Right kidney (tissue), 1 donor: ENCODE data around the gene RALGAPA2.
"Not testable (repeated sequence)": the region's sequence is repeated elsewhere in the genome, so short reads cannot be mapped to it uniquely, and the experiment has no call there.

Experiments
- DNase-seq: peaks from one replicate; pipeline ENCODE4 v3.0.0-alpha.2; 2016

The RALGAPA2 gene

GRCh38 chr20:20571068-20571780 lies 141.2 kb downstream of the RALGAPA2 start:
- no peak for DNase-seq

DNA sequence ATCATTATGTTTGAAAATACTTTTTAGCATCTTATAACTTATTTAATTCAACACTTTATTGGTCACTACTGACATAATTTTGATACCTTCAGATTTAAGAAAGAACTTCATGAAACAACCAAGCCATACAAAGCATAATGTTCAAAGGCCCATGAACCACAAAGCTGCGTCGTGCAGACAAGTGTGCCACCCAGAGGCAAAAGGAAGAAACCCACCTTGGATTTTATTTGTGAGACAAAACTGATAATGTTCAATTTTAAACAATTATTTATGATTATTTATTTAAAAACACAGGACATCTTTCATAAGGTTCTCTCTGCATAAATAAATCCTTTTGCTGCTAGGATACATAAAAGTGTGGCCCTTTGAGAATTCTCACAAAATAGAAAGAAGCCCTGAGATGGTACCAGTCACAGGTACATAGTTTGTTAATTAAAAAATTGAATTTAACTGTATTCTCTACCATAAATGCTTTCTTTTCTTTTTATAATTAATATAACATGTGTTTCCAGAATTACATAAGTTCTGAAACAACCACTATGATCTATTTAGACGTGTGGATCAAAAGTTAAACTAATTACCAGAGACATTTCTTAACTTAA lies 143.7 kb downstream of the RALGAPA2 start:
- DNase-seq = no peak

- DNase-seq = no peak
These were observed 144.7 kb downstream of the RALGAPA2 start for GRCh38 chr20:20567712-20568111.

DNA sequence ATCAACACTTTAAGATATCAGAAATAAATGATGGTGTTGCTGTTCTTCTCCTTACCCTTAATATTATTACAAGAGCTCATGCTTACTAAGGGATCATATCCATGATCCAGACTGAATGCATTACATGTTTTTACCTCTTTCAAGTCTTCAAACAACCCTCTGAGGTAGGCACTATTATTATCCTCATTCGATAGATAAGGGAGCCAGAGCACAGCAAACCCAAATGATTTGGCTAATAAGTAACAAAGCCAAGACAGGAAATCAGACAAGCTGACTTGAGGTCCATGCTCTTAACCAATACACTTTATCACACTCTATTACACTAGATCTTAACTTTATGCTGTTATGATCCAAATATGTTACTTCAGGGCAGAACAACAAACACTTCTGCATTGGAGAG lies 145.9 kb downstream of the RALGAPA2 start:
- no peak for DNase-seq

DNA sequence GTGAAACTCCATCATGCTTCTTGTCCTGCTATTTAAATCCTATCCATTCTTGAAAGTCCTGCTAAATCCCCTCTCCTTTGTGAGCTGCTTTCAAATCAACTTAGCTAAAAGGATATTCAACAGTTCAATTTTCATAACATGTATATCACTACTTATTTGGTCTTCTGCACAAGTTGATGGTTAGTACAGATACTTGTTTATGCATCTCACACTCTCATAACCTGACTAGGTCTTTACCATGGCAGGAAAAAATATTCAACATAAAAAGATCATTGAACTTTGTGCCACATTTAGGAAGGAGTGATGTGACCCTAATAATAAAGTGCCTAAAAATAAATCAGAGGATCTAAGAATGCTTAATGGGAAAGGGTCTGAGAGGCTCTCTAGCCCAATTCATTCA lies 148.2 kb downstream of the RALGAPA2 start:
- no peak for DNase-seq

- DNase-seq = no peak
These were observed 149.9 kb downstream of the RALGAPA2 start for GRCh38 chr20:20562507-20562906.

- DNase-seq = no peak
These were observed 150.6 kb downstream of the RALGAPA2 start for GRCh38 chr20:20561841-20562240.

DNA sequence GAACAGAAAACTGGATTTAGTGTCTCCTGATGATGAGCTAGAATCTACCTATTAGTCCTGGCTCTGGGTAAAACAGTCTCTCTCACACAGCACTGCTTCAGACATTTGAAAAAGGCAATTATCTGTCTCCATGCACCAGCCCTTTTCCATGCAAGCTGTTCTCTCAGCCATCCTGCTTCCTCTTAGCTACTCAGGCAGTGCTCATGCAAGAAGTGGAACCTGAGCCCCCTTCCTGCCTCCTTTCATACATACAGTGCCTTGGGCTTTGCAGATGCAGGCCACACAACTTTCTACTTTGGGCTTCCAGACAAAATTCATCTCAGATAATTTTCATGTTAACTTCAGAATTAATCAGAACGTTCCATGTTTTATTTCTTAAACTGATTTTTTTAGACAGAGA lies 151.3 kb downstream of the RALGAPA2 start:
- no peak for DNase-seq

GRCh38 chr20:20557406-20557805 lies 155.0 kb downstream of the RALGAPA2 start:
- no peak for DNase-seq

DNA sequence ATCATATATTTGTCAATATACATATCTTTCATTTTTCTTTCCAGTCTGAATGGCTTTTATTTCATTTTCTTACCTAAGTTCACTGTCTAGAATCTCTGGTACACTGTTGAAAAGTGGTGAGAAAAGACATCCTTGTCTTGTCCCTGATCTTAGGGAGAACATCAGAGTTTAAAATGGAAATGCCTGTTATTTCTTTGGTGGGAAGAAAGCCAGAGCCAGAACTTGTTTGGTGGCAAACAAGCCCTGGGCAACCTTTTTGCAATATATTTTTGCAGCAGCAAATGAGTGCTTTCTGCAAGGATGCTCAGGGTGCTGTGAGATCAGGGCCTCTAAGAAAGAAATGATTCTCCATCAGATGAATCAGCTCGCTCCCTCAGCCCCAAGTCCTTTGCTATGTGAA lies 156.6 kb downstream of the RALGAPA2 start:
- no peak for DNase-seq

DNA sequence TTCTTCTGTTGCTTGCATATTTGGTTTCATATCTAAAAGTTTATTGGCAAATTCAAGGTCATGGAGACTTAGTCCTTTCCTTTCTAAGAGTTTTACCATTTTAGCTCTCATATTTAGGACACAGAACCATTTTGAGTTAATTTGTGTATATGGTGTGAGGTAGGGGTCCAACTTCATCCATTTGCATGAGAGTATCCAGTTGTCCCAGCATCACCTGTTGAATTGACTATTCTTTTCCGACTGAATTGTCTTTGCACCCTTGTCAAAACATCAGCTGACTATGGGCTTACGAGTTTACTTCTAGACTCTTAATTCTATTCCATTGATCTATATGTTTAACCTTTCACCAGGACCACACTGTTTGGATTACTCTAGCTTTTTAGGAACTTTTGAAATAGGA lies 157.5 kb downstream of the RALGAPA2 start:
- no peak for DNase-seq

DNA sequence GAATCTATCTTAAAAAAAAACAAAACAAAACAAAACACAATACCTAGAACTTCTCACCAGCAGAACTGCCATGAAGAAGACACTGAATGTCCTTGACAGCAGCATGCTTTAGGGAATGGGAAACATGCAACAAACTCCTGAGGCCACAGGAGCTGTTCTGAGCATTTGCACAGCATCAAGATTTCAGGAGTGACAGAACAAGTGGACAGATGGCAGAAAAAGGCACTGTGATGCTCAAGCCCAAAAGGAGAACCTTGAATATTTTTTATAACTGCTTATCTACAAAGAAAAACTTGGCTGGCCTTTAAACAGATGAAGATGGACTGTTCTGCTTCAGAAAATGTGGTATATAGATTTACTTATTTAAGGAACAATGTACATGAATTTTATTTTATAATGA lies 158.9 kb downstream of the RALGAPA2 start:
- no peak for DNase-seq

DNA sequence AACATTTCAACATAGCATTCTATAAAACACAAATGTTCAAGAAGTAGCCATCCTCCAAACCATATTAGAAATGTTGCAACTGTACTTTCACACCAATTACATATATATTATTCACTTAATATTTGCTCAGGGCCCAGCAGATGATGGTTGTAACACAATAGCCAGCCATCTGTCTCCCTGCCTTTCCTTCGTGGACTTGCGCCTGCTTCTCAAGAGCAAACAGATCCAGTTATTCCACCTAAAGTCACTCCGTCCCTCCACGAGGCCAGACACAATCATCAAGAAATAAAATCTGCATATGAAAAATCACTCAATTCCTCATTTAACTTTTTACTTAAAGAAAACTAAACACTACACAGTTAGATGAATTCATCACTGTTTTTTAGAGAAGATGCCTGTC lies 160.4 kb downstream of the RALGAPA2 start:
- no peak for DNase-seq

DNA sequence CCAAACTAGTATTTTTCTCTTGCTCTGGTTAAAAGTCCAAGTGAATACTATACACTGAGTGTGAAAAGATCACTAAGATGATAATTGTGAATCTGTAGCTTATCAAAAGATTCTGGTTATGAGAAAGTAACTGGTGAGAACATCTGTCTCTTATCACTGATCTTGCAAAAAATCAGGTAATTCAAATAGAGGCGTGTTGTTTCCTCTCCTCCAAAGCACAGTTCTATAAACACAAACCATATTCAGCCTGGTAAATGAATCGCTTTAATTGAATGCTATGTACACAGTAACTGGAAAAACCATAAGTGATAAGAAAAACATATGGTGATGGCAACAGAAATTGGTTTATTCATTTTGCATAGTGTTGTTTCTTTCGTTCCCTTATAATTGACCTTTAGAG lies 161.0 kb downstream of the RALGAPA2 start:
- DNase-seq = no peak

DNA sequence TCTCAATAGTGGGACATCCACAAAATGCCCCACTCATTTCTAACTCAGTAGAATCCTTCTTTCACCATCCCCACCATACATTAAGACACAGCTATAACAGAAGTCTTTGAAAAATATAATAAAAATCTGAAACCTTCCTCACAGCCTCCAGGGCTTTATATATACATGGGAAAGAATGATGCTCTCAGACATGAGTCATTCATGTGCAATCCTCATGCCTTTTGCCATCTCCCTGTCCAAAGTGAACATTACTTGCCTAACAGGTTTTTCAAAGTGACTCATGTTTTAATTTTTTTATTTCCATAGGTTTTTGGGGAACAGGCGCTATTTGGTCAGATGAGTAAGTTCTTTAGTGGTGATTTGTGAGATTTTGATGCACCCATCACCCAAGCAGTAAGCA lies 162.7 kb downstream of the RALGAPA2 start:
- no peak for DNase-seq

DNA sequence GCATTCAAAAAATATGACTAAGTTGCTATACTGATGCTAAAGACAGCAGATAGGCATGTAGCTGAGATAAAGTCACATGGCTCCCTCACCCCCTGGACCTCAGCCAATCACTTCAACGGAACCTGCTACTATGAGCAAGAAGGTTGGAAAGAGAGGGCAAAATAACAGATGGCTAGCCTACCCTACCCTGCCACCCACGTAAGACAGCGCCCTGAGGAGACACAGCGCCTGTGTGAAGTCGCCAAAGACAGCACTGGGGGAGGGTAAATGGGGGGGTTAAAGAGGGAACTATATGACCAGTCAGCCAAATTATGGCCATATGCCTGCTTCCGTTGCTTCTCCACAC lies 163.2 kb downstream of the RALGAPA2 start:
- DNase-seq = no peak

DNA sequence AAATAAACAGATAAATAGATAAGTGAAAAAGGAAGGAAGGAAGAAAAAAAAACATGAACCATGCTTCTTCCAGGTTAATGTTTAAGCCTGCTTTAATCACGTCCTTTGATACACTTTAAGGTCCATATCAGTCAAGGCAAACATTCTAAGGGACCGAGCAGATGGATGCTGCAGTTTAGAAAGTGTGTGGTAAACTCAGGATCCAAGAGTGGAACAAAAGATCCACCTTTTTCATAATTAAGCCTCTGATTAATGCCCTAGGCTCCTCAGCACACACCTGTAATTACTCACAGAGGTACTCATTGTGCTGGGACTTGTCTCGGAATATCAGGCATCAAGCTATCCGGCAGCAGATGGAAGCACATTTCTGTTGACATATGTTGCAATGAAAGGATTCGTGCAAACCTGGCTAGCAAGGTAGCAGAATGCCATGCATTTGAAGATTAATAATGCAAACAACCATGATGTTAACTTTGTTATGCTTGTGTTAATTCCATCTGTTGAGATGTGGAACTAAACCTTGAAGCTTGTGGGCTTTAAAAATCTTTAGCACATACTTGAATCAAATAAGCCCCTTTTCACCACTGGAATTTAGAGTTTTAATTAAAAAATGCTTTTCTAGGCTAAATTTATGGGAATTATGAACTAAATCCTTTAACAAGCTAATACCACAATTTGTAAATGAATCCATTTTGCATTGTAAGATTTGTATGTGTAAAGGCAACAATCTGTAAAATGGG lies 163.7 kb downstream of the RALGAPA2 start:
- no peak for DNase-seq

DNA sequence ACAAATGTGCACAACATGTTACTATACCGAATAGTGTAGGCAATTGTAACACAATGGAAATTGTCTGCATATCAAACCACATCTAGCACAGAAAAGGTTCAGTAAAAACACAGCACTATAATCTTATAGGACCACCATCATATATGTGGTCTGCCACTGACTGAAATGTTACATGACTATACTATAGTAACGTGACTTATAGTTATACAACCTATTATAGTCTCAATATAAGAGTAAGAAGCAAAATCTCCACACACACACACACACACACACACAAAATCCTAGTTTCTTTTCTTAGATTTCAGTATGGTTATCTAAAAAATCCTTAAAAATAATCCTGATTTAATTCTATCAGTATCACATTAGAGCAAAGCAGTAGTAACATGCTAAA lies 164.6 kb downstream of the RALGAPA2 start:
- DNase-seq = no peak

GRCh38 chr20:20547221-20547875 lies 165.1 kb downstream of the RALGAPA2 start:
- no peak for DNase-seq

DNA sequence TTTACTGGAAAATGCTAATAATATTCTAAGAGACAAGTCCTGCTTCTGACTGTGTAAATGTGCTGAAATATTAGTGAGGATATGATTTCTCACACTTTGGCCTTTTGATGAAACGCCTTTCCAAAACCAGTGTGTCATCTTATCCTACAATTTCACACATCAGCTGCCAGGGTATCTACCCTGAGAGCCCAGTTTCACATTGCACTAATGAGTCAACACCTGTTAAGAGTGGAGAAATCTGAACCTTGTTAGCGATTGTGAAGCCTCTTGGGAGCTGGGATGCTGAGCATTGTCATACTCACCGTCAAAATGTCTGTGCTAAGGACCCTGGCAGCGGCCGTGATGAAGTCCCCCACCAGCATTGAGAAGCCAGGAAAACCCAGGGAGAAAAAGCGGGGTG lies 166.0 kb downstream of the RALGAPA2 start:
- no peak for DNase-seq

- not testable (repeated sequence) for DNase-seq
These were observed 169.1 kb downstream of the RALGAPA2 start for GRCh38 chr20:20543348-20543747.

DNA sequence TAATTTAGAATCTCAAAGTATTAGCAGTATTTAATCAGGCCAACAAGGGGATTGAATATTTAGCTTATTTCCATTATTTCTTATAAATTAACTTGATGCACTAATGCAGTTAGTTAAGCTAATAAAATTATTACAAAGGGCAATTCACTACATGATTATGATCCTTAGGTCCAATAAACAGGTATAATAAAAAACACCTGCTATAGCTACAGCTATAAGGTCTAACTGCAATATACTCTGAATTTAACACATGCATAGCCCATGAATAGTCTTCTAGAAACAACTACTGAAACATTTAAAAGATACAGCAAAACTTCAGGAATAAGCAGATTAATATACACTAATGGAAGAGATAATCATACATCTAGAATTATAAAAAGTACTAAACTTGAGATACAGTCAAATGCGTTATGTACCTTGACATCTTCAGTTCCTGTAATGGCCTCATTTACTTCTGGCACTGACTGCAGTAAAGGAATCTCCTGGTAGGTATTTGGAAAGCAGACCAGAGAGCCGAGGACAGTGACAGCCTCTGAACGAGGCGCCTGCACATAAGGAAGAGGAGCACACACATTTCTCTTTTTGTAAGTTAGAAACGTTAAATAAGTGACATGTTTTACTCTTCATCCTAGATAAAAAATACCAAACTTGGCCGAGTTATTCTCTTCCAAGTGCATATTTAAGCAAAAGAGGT lies 176.1 kb downstream of the RALGAPA2 start:
- DNase-seq = no peak

DNA sequence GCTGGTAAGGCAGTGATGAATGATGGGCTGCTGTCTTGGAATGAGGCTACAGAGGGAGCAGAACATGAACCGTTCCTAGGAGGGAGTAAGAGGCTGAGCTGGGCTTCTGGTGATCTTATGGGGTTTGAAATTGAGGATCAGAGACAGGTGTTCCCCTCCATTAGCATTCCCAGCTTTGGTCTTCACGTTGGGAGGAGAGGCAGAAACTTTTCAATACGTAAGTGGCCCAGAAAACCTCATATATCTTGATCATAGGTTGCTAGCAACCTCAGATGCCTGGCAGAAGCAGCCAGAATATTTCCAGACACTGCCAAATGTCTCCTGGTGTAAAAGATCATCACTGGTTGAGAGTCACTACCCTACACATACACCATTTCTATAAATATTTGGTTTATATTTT lies 177.4 kb downstream of the RALGAPA2 start:
- DNase-seq = no peak
